NB4 (cell line): ENCODE measurements around the gene TMEM121.

ENCODE experiments used
- DNase-seq: peaks from one replicate; pipeline ENCODE4 v3.0.0; 2010; ENCODE audit warnings: low read depth
- H3K4me3 ChIP-seq: one replicate; pipeline ENCODE4 v1.5.1; 2011; ENCODE audit warnings: mild to moderate bottlenecking, low read depth, low read length, moderate library complexity
- MYC ChIP-seq: IDR thresholded peaks from 2 replicates; pipeline ENCODE4 v1.6.1; 2011; ENCODE audit warnings: low read depth, low read length
- POLR2A ChIP-seq: IDR thresholded peaks from 2 replicates; pipeline ENCODE4 v1.6.1; 2011; ENCODE audit warnings: mild to moderate bottlenecking; ENCODE audit not compliant: insufficient read length; ENCODE audit errors: extremely low read depth
- TF ChIP-seq, protein P1 (sequence below): IDR thresholded peaks from one replicate; pipeline ENCODE4 v1.5.1; 2012; ENCODE audit warnings: low read depth, low read length
- TF ChIP-seq, protein P2 (sequence below): IDR thresholded peaks from 2 replicates; pipeline ENCODE4 v1.6.1; 2011; ENCODE audit warnings: low read depth, low read length

TMEM121 gene

GRCh38 chr14:105533391-105533790 is 7.0 kb downstream of the TMEM121 start:
- DNase-seq: no peak
- TF ChIP-seq, protein P1, sequence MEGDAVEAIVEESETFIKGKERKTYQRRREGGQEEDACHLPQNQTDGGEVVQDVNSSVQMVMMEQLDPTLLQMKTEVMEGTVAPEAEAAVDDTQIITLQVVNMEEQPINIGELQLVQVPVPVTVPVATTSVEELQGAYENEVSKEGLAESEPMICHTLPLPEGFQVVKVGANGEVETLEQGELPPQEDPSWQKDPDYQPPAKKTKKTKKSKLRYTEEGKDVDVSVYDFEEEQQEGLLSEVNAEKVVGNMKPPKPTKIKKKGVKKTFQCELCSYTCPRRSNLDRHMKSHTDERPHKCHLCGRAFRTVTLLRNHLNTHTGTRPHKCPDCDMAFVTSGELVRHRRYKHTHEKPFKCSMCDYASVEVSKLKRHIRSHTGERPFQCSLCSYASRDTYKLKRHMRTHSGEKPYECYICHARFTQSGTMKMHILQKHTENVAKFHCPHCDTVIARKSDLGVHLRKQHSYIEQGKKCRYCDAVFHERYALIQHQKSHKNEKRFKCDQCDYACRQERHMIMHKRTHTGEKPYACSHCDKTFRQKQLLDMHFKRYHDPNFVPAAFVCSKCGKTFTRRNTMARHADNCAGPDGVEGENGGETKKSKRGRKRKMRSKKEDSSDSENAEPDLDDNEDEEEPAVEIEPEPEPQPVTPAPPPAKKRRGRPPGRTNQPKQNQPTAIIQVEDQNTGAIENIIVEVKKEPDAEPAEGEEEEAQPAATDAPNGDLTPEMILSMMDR: no peak
- TF ChIP-seq POLR2A (no peak), MYC (no peak)
- TF ChIP-seq, protein P2, sequence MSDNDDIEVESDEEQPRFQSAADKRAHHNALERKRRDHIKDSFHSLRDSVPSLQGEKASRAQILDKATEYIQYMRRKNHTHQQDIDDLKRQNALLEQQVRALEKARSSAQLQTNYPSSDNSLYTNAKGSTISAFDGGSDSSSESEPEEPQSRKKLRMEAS: no peak
- no peak overlapping the region for H3K4me3 ChIP-seq

DNA sequence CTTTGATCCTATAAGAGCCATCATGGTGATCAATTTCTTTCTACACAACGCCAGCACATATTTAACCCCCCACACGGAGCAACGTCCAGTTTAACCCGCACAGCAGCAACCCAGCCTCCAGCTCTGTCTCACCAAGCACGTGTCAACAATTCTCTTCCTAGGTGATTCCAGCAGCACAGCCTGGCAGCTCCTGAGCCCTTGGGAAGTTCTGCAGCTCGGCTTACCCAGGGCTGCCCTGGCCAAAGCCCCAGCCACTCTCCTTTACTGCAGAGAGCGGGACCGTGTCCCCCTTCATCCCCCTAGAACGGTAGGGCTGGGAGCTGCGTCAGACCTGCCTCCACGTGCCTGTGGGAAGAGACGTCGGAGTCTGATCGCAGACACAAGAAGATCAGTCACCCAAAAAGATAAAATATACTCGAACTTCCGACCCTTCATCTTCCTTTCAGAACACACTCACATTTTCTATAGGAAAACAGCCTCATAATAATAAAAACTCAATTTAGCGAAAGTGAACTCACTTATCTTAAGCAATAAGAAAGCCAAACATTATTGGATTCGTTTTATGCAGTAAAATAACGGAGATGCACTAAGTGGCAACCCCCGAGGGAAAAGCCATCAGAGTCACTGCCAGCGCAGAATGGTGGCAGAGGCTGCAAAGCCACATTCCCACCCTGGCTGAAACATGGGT is 7.6 kb downstream of the TMEM121 start:
- no peak overlapping the region for H3K4me3 ChIP-seq
- TF ChIP-seq, protein P2: no peak
- no peak for TF ChIP-seq POLR2A
- TF ChIP-seq, protein P1: no peak
- TF ChIP-seq MYC: no peak
- no peak for DNase-seq

GRCh38 chr14:105534586-105534985 is 8.2 kb downstream of the TMEM121 start:
- no peak overlapping the region for H3K4me3 ChIP-seq
- DNase-seq: no peak
- no peak for TF ChIP-seq MYC
- TF ChIP-seq, protein P1: no peak
- TF ChIP-seq POLR2A: no peak

DNA sequence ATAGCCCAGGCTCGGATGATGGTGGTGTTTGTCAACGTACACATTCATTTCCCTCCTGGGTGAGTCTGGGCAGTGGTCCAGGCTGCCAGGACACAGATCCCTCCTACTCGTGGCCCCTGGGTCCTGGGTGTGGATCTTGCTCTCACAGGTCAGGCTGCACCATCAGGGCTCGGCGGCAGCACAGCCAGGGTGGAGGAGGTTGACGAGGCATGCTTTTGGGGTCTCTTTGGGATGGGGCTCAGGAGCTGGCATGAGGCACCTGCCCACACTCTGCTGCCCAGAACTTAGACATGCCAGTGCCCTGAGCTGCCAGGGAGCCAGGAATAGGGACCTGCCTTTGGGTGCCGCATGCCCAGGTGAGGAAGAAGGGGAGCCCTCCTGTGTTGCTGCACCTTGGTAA is 9.7 kb downstream of the TMEM121 start:
- no peak overlapping the region for H3K4me3 ChIP-seq
- TF ChIP-seq, protein P2: no peak
- TF ChIP-seq POLR2A: no peak
- TF ChIP-seq MYC: no peak
- TF ChIP-seq, protein P1: no peak
- DNase-seq: no peak

- no peak for DNase-seq
- no peak overlapping the region for H3K4me3 ChIP-seq
- TF ChIP-seq, protein P1: no peak
- TF ChIP-seq POLR2A (no peak), MYC (no peak)
- TF ChIP-seq, protein P2: no peak
These were observed 10.6 kb downstream of the TMEM121 start for GRCh38 chr14:105536691-105537579.
